Spleen (tissue), 7 donors: ENCODE results near the gene ABHD2.

Experiments used
- CTCF ChIP-seq, 11 experiments: fragments of 200-600 bp in 7 of 11; fragments of 450-650 bp in 4 of 11; sonication (generic) in 4 of 11; IDR thresholded peaks in 8 of 11; conservative IDR thresholded peaks in 3 of 11; 1 replicate in 7 of 11; 2 replicates in 4 of 11; pipeline versions ENCODE4 v1.4.0 to v1.8.0; 2016 to 2021; ENCODE audit warnings: antibody characterized with exemption in 11 of 11, inconsistent platforms in 4 of 11, mild to moderate bottlenecking in 1 of 11
- POLR2A ChIP-seq, 3 donors: fragments of 450-650 bp; IDR thresholded peaks; one replicate each; pipeline ENCODE4 v1.5.1; 2017; ENCODE audit warnings: antibody characterized with exemption in 3 of 3, mild to moderate bottlenecking in 1 of 3
- POLR2AphosphoS5 ChIP-seq, 3 donors: sonication (generic); formaldehyde crosslinking; IDR thresholded peaks; one replicate each; pipeline ENCODE4 v1.5.1; 2017; ENCODE audit warnings: antibody characterized with exemption in 3 of 3
- donor health status: DM: no; HTN: no; CAD: no; lungs with moderate emphysema.
- donor health status: DM: no; HTN: no; CAD: no.
- donor health status: DM: no; HTN: no; CAD: no.

- no peak for TF ChIP-seq POLR2A (IDR thresholded peaks at IDR 0.05)
- no peak for TF ChIP-seq CTCF (IDR thresholded peaks at IDR 0.05 in 8 of 11, conservative IDR thresholded peaks at IDR 0.05 in 3 of 11)
- TF ChIP-seq POLR2AphosphoS5 (IDR thresholded peaks at IDR 0.05), result no peak
Measured at GRCh38 chr15:89195836-89196235, 107.6 kb downstream of the ABHD2 start.
